ENCODE results near the gene ECPAS. TPM values are rescaled to one million over a fixed set of nuclear protein-coding genes. Genes with fewer than 3 reads are reported as not detected.

Gene ECPAS, protein sequence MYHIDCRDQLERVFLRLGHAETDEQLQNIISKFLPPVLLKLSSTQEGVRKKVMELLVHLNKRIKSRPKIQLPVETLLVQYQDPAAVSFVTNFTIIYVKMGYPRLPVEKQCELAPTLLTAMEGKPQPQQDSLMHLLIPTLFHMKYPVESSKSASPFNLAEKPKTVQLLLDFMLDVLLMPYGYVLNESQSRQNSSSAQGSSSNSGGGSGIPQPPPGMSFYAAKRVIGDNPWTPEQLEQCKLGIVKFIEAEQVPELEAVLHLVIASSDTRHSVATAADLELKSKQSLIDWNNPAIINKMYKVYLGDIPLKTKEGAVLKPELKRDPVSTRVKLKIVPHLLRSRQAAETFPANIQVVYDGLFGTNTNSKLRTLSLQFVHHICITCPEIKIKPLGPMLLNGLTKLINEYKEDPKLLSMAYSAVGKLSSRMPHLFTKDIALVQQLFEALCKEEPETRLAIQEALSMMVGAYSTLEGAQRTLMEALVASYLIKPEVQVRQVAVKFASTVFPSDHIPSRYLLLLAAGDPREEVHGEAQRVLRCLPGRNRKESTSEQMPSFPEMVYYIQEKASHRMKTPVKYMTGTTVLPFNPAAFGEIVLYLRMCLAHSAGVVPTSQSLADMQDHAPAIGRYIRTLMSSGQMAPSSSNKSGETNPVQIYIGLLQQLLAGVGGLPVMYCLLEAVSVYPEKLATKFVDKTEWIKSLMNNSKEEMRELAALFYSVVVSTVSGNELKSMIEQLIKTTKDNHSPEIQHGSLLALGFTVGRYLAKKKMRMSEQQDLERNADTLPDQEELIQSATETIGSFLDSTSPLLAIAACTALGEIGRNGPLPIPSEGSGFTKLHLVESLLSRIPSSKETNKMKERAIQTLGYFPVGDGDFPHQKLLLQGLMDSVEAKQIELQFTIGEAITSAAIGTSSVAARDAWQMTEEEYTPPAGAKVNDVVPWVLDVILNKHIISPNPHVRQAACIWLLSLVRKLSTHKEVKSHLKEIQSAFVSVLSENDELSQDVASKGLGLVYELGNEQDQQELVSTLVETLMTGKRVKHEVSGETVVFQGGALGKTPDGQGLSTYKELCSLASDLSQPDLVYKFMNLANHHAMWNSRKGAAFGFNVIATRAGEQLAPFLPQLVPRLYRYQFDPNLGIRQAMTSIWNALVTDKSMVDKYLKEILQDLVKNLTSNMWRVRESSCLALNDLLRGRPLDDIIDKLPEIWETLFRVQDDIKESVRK (N-terminal part only)
- total RNA-seq = 57.9 and 64.3 TPM in 2 replicates

GRCh38 chr9:111483858-111484571 is at the start of gene ECPAS:
Gene ECPAS, minus strand, starts transcription at chr9:111484383. Its CDS starts 11,465 bp downstream, at chr9:111472918.
- TF ChIP-seq CTCF (conservative IDR thresholded peaks at IDR 0.05; ENCODE audit: low read depth, low read length) = no peak
- peak within 1 kb of the TSS; percentile 92 for H3K4me3 ChIP-seq (ENCODE audit: low read depth, low read length)
- DNase-seq (ENCODE audit: low read depth) = no peak

- TF ChIP-seq CTCF (conservative IDR thresholded peaks at IDR 0.05; ENCODE audit: low read depth, low read length) = no peak
- DNase-seq (ENCODE audit: low read depth) = peak; percentile 48
- H3K4me3 ChIP-seq (ENCODE audit: low read depth, low read length) = no peak overlapping the region
Measured at GRCh38 chr9:111533099-111533790, 49.1 kb upstream of the ECPAS start.

DNA sequence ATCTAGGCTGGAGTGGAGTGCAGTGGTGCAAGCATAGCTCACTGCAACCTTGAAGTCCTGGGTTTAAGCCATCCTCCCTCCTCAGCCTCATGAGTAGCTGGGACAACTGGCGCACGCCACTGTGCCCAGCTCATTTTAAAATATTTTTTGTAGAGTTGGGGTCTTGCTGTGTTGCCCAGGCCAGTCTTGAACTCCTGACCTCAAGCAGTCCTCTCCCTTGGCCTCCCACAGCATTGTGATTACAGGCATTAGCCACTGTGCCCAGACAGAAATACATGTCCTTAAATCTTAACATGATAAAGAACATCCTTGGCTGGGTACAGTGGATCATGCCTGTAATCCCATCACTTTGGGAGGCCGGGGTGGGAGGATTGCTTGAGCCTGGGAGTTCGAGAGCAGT is 47.5 kb upstream of the ECPAS start:
- no peak for DNase-seq (ENCODE audit: low read depth)
- TF ChIP-seq CTCF (conservative IDR thresholded peaks at IDR 0.05; ENCODE audit: low read depth, low read length) = no peak
- H3K4me3 ChIP-seq (ENCODE audit: low read depth, low read length) = no peak overlapping the region

- no peak for DNase-seq (ENCODE audit: low read depth)
- no peak for TF ChIP-seq CTCF (conservative IDR thresholded peaks at IDR 0.05; ENCODE audit: low read depth, low read length)
- no peak overlapping the region for H3K4me3 ChIP-seq (ENCODE audit: low read depth, low read length)
Measured at GRCh38 chr9:111529787-111530186, 45.6 kb upstream of the ECPAS start.

- no peak for DNase-seq (ENCODE audit: low read depth)
- H3K4me3 ChIP-seq (ENCODE audit: low read depth, low read length) = no peak overlapping the region
- no peak for TF ChIP-seq CTCF (conservative IDR thresholded peaks at IDR 0.05; ENCODE audit: low read depth, low read length)
Measured at GRCh38 chr9:111527347-111527746, 43.2 kb upstream of the ECPAS start.
